Measurements from ENCODE around the gene BCAR3. TPM values are rescaled to one million over a fixed set of nuclear protein-coding genes. Genes with fewer than 3 reads are reported as not detected.

Gene BCAR3
- total and polyA plus RNA-seq, 4 donors = 12.2 to 33.3 (median 18.2) TPM

DNA sequence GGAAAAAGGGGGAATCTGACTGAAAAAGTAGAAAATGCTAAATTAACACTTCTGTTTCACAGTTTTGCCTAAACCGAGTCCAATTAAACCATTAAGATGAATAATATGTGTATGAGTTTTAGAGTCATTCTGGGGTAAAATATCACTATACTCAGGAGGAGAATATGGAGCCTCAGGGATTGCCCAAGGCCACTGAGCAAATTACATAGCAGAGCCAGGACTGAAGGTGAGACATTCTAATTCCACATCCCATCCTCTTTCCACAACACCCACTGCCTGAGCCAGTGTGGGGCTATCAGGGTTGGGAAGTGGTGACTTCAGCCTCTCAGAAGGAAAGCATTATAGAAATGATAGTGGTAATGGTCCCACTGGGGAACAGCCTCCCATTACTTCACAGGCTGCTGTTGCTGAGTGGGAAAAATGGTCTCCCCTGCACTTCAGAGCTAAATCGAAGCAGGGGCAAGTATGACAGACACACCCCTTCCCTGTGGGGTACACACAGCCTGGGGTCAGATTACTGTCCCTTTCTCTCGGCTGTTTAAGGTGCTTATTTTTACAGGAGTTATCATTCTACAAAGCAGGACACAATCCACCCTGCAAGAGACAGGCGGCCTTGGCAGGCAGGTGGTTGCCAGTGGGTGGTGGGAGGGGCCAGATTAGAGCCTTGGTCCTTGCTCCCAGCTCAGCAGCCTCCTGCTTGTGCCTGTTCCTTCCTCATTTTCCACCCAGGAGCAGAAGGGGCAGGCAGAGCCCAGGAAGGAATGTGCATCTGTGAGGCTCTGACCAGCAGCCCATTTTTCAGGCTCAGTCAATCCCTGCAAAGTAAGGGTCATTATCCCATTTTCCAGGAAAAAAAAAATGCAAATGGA lies 9.5 kb upstream of the BCAR3 start:
- 77% methylated on average over 4 of the region's 4 CpGs for WGBS, 2 donors
- DNase-seq (no peak), ATAC-seq (ENCODE audit: insufficient read depth, low FRiP score) (no peak)
- Histone ChIP-seq H3K4me3 (no peak overlapping the region), H3K9ac (ENCODE audit: insufficient read depth in 1 of 2, low read length in 2 of 2) (no peak overlapping the region), H3K36me3 (ENCODE audit: control insufficient read depth in 4 of 4, insufficient read depth in 4 of 4, low read length in 4 of 4) (no peaks in the 10 kb centered on the region), H3K4me1 (ENCODE audit: control insufficient read depth in 5 of 5, insufficient read depth in 5 of 5, low read length in 5 of 5) (peaks cover 0 to 16% (median 11%) of the 10 kb centered on the region in 5 donors), H3K9me3 (ENCODE audit: control insufficient read depth in 4 of 4, insufficient read depth in 3 of 4, low read length in 3 of 4) (no peaks in the 10 kb centered on the region), H3K27me3 (ENCODE audit: control insufficient read depth in 3 of 3, insufficient read depth in 3 of 3, low read length in 2 of 3) (no peaks in the 10 kb centered on the region), H3K27ac (ENCODE audit: low read depth in 1 of 2, low read length in 1 of 2) (no peak overlapping the region)
- TF ChIP-seq CTCF (IDR thresholded peaks at IDR 0.05; ENCODE audit: control extremely low read depth, extremely low read depth) = no peak

DNA sequence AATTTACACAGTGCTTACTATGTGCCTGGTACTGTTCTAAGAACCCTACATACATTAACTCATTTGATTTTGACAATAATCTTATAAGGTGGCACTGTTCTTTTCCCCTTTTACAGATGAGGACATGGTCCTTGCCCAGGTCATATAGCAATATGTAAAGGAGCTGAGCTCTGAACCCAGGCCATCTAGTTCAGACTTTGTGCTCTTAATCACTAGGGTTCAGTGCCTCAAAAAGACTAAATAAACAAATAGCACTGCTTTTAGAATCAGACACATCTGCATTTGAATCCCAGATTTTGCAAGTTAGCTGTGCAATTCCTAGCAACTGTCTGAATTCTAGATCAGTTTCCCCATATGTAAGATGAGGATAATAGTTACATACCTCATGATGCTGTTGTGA lies 8.7 kb upstream of the BCAR3 start:
- Histone ChIP-seq H3K4me1 (ENCODE audit: control insufficient read depth in 5 of 5, insufficient read depth in 5 of 5, low read length in 5 of 5) (peaks cover 0 to 16% (median 11%) of the 10 kb centered on the region in 5 donors), H3K4me3 (no peak overlapping the region), H3K36me3 (ENCODE audit: control insufficient read depth in 4 of 4, insufficient read depth in 4 of 4, low read length in 4 of 4) (no peaks in the 10 kb centered on the region), H3K9me3 (ENCODE audit: control insufficient read depth in 4 of 4, insufficient read depth in 3 of 4, low read length in 3 of 4) (no peaks in the 10 kb centered on the region), H3K27ac (ENCODE audit: low read depth in 1 of 2, low read length in 1 of 2) (no peak overlapping the region), H3K27me3 (ENCODE audit: control insufficient read depth in 3 of 3, insufficient read depth in 3 of 3, low read length in 2 of 3) (no peaks in the 10 kb centered on the region), H3K9ac (ENCODE audit: insufficient read depth in 1 of 2, low read length in 2 of 2) (no peak overlapping the region)
- ATAC-seq (ENCODE audit: insufficient read depth, low FRiP score) (no peak), DNase-seq (no peak)
- no peak for TF ChIP-seq CTCF (IDR thresholded peaks at IDR 0.05; ENCODE audit: control extremely low read depth, extremely low read depth)

- WGBS, 2 donors = 95 to 96% methylated on average over 5 of the region's 5 CpGs
- TF ChIP-seq CTCF (IDR thresholded peaks at IDR 0.05; ENCODE audit: control extremely low read depth, extremely low read depth) = no peak
- Histone ChIP-seq H3K9ac (ENCODE audit: insufficient read depth in 1 of 2, low read length in 2 of 2) (no peak overlapping the region), H3K36me3 (ENCODE audit: control insufficient read depth in 4 of 4, insufficient read depth in 4 of 4, low read length in 4 of 4) (no peaks in the 10 kb centered on the region), H3K4me1 (ENCODE audit: control insufficient read depth in 5 of 5, insufficient read depth in 5 of 5, low read length in 5 of 5) (peaks cover 0 to 16% (median 11%) of the 10 kb centered on the region in 5 donors), H3K27me3 (ENCODE audit: control insufficient read depth in 3 of 3, insufficient read depth in 3 of 3, low read length in 2 of 3) (no peaks in the 10 kb centered on the region), H3K9me3 (ENCODE audit: control insufficient read depth in 4 of 4, insufficient read depth in 3 of 4, low read length in 3 of 4) (no peaks in the 10 kb centered on the region), H3K27ac (ENCODE audit: low read depth in 1 of 2, low read length in 1 of 2) (no peak overlapping the region), H3K4me3 (no peak overlapping the region)
- no peak for DNase-seq
- ATAC-seq (ENCODE audit: insufficient read depth, low FRiP score) = no peak
These were observed 8.0 kb upstream of the BCAR3 start for GRCh38 chr1:93689521-93690223.
